Measurements from ENCODE around the gene ADORA2B. TPM values are rescaled to one million over a fixed set of nuclear protein-coding genes. Genes with fewer than 3 reads are reported as not detected.

Gene ADORA2B
- total RNA-seq, 1 donor from 2014 or later: 5.2 TPM

DNA sequence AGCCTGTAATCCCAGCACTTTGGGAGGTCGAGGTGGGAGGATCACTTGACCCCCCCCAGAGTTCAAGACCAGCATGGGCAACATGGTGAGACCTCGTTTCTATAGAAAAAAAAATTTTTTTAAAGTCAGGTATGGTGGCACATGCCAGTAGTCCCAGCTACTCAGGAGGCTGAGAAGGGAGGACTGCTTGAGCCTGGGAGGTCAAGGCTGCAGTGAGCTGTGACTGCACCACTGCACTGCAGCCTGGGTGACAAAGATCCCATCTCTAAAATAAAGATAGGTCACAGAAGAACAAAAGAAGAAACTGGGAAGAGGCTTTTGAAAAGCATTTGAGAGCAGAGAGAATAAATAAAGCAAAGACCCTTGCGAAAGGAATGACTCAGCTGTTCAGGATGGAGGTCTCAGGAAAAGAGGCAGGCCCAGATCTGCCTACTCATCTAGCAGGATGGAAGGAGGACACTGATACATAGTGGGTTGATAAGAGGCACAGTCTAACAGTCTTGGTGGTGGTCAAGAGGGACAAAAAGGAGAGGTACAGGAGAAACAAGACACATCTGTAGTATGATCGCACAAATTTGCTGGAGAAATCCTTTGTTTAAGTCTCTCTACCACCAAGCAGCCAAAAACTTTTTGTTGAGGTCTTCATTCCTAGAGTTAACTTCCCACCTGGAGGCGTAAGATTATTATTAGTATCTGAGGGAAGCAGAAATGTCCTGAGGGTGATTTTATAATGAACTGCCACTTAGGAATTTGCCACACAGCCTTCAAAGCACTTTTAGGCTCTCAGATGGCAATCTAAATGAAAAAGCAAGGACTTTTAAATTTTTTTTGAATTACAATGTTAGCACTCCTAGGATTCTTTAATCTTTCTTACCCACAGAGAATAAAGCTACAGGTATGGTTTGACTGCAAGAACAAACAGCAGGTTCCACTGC, 37.0 kb downstream of the ADORA2B start:
- no peak for DNase-seq (ENCODE audit: low spot score)

DNA sequence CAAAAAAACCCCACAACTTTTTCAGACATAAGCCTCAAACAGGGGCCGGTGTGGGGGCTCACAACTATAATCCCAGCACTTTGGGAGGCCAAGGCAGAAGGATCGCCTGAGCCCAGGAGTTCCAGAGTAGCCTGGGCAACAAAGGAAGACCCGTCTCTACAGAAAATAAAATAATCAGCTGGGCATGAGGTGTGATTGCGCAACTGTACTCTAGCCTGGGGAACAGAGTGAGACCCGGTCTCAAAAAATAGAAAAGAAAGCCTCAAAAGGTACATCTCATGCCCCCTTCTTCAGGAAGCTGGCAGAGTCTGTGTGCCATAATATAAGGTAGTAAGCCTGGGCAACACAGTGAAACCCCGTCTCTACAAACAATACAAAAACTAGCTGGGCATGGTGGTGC, 51.4 kb downstream of the ADORA2B start:
- DNase-seq (ENCODE audit: low spot score): no peak

DNA sequence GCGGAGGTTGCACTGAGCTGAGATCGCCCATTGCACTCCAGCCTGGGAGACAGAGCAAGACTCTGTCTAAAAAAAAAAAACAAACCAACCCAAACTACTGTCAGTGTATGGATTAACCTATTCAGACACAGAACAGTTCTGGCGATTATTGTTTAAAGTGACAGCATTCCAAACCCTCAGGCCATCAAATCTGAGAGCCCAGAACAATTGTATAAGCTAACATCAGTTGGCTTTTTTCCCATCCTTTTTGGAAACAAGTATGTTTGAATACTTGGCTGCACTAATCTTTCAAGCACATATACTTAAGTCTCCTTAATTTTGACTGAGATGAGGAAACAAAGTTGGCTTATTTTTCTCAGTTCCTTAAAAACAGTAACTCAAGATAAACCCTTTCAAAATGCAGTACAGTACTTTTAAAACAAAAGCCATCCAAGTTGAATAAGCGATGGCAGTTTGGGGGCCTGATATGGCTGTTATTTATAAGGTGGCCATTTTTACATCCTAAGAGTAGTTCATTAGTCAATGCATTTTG, 53.2 kb downstream of the ADORA2B start:
- no peak for DNase-seq (ENCODE audit: low spot score)

DNA sequence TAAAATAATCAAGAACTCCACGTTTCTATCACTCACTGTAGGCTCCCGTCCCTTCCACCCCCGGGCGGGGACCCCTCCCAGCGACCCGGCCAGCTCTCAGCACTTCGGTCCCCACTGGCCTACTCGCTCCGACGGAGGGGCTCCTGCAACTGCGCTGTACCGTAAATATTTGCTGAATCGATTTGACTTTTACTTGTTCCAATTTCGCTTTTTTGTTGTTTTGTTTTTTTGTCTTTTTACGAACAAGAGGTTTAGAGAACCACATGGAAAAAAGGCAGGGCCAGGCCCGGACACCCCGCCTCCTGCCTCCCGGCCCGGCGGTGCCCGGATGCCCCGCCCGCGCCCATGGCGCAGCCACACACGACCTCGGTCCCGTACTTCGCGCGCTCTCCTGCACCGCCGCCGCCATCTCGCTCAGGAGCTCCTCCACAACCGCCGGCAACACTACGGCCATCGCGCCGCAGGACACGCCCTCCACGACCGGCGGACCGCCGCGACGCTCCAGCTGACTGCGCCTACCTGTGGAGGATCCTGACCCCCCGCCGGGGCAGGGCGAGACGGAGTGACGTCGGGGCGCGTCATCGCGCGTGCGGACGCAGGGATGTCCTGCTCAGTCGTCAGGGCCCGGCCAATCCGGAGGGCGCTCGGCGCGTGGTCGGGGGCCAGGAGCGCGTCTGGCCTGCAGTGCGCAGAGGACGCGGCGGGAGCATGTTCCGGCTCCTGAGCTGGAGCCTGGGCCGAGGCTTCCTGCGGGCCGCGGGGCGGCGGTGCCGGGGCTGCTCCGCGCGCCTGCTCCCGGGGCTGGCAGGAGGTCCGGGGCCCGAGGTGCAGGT, 54.4 kb downstream of the ADORA2B start, which contains the start of the genes TTC19 and ZSWIM7:
TTC19 (plus strand) TSS at position 684 of the 833 bp plus-strand sequence; CDS start at position 709, 25 bp downstream.
ZSWIM7 (minus strand) TSS at position 564 of the 833 bp plus-strand sequence; CDS start at position 454, 110 bp downstream.
- DNase-seq (ENCODE audit: low spot score): peak; percentile 96

DNA sequence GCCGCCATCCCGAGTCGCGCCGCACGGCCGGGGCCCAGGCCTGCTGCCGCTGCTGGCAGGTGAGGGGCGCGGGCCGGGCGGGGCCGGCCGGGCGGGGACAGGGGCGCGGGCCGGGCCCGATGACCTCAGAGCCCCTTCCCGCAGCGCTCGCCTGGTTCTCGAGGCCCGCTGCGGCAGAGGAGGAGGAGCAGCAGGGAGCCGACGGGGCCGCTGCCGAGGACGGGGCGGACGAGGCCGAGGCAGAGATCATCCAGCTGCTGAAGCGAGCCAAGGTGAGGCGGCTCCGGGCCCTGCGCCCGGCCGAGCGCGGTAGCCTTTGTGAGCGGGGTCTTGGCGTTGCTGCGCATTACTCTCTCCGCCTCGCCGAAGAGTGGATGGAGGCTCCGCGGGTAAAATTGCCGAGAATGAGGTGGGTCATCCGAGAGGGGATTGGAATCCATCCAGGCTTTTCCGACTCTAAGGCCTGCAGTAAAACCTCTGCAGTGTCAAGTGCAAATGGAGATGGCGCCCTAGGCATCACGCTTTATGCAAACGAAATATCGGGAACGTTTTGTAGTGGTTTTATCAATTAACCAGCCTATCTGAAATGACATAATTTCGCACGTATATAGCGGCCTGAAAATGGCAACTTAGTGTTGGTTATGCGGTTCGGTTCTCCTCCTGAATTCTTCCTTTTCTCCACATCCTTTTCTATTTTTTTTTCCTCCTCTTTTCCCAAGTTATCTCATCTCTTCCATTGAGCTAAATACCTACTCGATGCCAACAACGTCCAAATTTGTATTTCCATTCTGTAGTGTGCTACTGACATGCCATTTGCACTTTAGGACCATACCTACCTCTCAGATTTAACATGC, 55.3 kb downstream of the ADORA2B start:
- DNase-seq (ENCODE audit: low spot score): peak; percentile 46

DNA sequence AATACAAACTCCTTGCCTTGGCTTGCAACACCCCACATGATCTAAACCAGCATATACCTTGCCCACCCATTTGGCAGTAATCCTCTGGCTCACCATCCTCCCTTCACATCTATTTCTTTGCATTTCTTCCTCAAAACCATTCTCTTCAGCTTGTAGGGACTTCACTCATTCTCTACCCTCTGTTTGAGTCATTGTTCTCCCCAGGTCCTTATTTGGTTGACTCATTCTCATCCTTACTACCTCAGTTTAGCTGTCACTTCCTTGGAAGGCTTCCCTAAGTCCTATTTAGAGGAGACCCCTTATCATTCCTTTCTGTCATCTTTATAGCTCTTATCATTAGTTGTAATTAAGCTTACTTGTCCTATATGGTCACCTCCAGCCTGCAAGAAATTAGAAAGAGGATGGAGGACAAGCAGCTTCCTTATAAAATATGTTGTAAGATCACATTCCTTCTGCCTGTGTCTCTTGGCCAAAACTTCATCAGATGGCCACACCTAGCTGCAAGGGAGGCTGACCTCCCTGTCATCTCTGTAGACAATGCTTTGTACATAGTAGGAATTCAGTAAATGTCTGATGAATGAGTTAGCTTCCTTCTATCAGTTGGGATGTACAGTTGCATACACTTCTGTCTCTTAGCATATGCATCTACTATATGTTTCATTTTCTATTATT, 56.4 kb downstream of the ADORA2B start:
- DNase-seq (ENCODE audit: low spot score): no peak

DNA sequence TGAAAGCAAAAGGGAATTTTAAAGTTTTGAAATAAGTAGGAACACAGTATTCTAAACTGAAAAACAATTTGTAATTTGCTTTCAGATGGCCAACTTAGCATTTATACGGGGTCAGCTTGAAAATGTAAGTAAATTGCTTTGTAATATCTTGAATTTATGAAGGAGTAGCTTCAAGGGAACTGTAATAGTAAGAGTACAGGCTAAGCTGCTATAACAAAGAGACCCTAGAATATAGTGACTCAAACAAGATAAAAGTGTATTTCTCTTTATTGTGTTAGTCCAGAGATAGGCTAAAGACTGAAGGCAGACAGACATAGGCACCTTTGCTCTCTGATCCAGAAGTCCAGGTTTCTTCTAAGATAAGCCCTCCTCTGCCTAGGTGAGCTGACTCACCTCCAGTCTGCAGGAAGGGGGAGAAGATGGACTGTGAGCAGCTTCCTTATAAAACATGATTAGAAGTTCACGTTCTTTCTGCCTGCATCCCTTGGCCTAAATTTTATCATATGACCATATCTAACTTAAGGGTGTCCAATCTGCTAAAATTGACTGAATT, 57.9 kb downstream of the ADORA2B start:
- no peak for DNase-seq (ENCODE audit: low spot score)

DNA sequence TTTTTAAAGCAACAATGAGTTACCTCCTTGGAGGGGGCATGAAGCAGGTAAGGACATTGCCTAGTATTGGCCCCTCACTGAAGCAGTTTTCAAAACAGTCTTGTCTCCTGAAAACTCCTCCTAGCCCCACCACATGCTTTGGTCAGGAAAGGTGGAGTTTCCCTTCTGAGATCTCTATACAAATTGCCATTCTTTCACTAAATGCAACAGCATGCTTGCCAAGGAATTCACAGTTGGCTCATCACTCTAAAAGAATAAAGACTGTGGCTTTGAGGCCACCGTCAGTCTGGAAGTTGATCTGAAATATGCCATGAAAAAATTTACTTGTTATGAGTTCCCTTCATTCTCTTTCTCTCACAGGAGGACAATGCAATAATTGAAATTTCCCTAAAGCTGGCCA, 58.9 kb downstream of the ADORA2B start:
- DNase-seq (ENCODE audit: low spot score): no peak

DNA sequence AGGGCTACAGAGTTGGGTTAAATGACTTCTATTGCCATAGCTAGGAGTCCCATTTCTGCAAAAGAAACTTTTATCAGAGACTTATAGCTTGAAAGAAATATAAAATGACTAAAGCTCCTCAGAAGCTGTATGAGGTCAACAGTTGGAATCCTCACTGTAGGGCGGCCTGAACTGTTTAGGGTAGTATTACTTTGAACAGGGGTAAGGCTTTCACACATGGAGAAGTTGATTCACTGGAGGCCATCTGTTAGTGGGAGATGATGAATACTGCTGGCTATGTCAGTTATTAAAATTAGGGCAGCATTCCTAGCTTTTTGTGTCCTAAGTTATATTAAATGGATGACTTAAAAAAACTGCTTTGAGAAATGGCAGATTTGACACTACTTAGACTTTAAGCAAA, 60.7 kb downstream of the ADORA2B start:
- no peak for DNase-seq (ENCODE audit: low spot score)

DNA sequence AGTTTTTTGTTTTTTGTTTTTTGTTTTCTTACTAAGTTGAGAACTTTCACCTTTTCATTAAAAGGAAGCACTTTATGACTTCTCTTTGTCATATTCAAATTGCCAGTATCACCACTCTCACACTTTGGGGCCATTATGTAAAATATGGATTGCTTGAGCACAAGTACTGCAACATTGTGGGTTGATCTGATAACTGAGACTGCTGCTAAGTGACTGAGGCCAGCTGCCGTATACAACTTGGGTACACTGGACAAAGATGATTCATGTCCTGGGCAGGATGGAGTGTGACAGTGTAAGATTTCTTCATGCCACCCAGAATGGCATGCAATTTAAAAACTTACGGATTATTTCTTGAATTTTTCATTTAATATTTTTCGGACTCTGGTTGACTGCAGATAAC, 62.5 kb downstream of the ADORA2B start:
- DNase-seq (ENCODE audit: low spot score): no peak

DNA sequence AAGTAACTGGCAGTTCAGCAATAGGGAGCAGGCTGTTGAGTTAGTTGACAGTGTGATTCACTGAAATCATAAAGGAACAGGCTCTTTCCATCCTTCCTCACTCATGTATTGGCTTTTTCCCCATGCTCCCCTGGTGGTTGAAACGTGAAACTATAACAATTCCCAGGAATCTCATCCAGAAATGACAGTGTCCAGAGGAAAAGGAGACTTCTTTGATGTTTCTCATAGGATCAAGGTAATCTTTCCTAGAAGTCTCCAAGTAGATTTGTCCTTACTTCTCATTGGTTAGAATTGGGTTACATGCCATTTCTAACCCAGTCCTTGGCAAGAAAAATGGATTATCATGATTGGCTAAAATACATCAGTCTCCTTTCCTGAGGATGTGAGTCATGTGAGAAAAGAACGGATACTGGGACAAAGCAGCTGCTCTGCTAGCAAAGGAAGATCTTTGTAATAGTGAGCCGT, 69.0 kb downstream of the ADORA2B start:
- no peak for DNase-seq (ENCODE audit: low spot score)

DNA sequence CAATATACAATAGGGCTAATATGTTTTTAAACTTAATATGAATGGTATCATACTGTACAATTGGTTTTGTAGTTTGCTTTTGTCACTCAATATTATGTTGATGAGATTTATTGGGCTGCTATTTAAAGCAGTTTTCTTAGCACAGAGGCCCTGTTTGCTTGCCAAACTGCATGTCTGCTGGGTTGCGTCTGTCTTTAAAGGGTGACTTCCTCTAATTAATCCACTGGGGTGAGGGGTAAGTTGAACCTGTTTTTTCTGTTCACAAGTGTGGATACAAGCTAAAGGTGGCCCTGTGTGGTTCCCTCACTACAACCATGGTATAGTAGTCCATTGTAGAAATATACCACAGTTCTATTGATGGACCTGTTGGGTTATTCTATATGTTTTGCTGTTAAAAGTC, 74.4 kb downstream of the ADORA2B start:
- no peak for DNase-seq (ENCODE audit: low spot score)

DNA sequence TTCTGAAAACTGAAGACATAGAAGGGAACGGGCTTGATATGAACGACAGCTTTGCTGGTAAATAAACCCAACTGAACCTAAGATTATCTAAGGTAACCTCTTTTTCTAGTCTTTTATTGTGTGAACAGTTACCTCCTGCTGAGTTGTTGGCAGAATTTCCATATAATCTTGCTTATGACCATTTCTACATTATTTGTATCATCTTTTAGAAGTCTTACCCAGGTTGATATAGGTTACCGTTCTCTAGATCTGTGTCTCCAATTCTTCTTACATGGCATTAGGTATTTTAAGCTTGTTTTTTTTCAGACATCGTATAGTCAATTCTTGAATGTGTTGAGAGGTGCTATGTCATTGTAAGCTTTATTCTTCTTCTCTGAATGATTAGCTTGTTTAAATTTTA, 79.0 kb downstream of the ADORA2B start:
- DNase-seq (ENCODE audit: low spot score): no peak

DNA sequence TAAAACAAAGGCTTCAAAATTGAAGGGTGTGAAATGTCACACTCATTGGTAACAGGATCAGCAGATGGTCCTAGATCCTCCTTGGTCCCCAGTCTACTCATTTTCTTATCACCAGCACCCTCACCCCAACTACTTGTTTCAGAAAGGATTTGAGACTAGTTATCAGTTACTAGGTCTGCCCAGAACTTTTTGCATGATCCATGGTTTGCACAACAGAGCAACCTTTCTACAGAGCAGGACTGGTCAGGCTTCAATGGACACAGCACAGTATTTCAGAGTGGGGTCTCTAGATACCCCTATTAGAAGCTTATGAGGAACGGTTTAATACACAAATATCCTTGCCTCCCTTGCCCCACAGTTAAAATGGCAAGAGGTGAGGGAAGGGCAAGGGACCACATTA, 80.3 kb downstream of the ADORA2B start:
- DNase-seq (ENCODE audit: low spot score): no peak

Other genes starting within 250 kb of the ADORA2B start
- gene ZNF286A, start 245.4 kb upstream of the ADORA2B start, total RNA-seq: 14.2 TPM
- 0.47 TPM for gene TBC1D26, start 212.8 kb upstream of the ADORA2B start, total RNA-seq
- gene ZSWIM7, start 54.6 kb downstream of the ADORA2B start, total RNA-seq: 29.9 TPM
- gene TTC19, start 54.7 kb downstream of the ADORA2B start, total RNA-seq: 61.6 TPM